IPS-18a (cell line): ENCODE data around the gene ANTXR2.

Source experiments
- H3K27ac ChIP-seq: one replicate; pipeline ENCODE4 v1.5.1; 2013; ENCODE audit warnings: low read length
- H3K27me3 ChIP-seq: one replicate; pipeline ENCODE4 v1.6.1; 2013; ENCODE audit warnings: mild to moderate bottlenecking, low read length; ENCODE audit not compliant: control insufficient read depth, insufficient read depth
- H3K36me3 ChIP-seq: one replicate; pipeline ENCODE4 v1.6.1; 2013; ENCODE audit warnings: low read depth, low read length; ENCODE audit not compliant: control insufficient read depth
- H3K4me1 ChIP-seq: one replicate; pipeline ENCODE4 v1.6.1; 2013; ENCODE audit warnings: low read depth, low read length; ENCODE audit not compliant: control insufficient read depth
- H3K4me3 ChIP-seq: one replicate; pipeline ENCODE4 v1.5.1; 2013; ENCODE audit warnings: low read length
- H3K9ac ChIP-seq: one replicate; pipeline ENCODE4 v1.6.1; 2013; ENCODE audit warnings: mild to moderate bottlenecking, low read length, moderate library complexity
- H3K9me3 ChIP-seq: one replicate; pipeline ENCODE4 v1.6.1; 2013; ENCODE audit warnings: low read depth, low read length; ENCODE audit not compliant: control insufficient read depth

Gene ANTXR2

GRCh38 chr4:80015407-80016189 lies 57.4 kb downstream of the ANTXR2 start:
- Histone ChIP-seq H3K27me3 (no peaks in the 10 kb centered on the region), H3K4me3 (no peak overlapping the region), H3K36me3 (no peaks in the 10 kb centered on the region), H3K9me3 (no peaks in the 10 kb centered on the region), H3K27ac (no peak overlapping the region), H3K4me1 (no peaks in the 10 kb centered on the region), H3K9ac (no peak overlapping the region)

GRCh38 chr4:80014531-80014930 lies 58.5 kb downstream of the ANTXR2 start:
- no peak overlapping the region for H3K9ac ChIP-seq
- no peaks in the 10 kb centered on the region for H3K4me1 ChIP-seq
- no peaks in the 10 kb centered on the region for H3K9me3 ChIP-seq
- H3K4me3 ChIP-seq = no peak overlapping the region
- no peaks in the 10 kb centered on the region for H3K36me3 ChIP-seq
- H3K27me3 ChIP-seq = no peaks in the 10 kb centered on the region
- H3K27ac ChIP-seq = no peak overlapping the region

GRCh38 chr4:80012291-80012690 lies 60.7 kb downstream of the ANTXR2 start:
- Histone ChIP-seq H3K4me3 (no peak overlapping the region), H3K9me3 (no peaks in the 10 kb centered on the region), H3K9ac (no peak overlapping the region), H3K27ac (no peak overlapping the region), H3K36me3 (no peaks in the 10 kb centered on the region), H3K4me1 (no peaks in the 10 kb centered on the region), H3K27me3 (no peaks in the 10 kb centered on the region)

GRCh38 chr4:80011636-80012236 lies 61.3 kb downstream of the ANTXR2 start:
- H3K27me3 ChIP-seq = no peaks in the 10 kb centered on the region
- no peaks in the 10 kb centered on the region for H3K4me1 ChIP-seq
- no peak overlapping the region for H3K9ac ChIP-seq
- no peak overlapping the region for H3K4me3 ChIP-seq
- no peaks in the 10 kb centered on the region for H3K36me3 ChIP-seq
- no peaks in the 10 kb centered on the region for H3K9me3 ChIP-seq
- H3K27ac ChIP-seq = no peak overlapping the region

GRCh38 chr4:80010316-80010715 lies 62.7 kb downstream of the ANTXR2 start:
- no peaks in the 10 kb centered on the region for H3K4me1 ChIP-seq
- H3K9ac ChIP-seq = no peak overlapping the region
- H3K27ac ChIP-seq = no peak overlapping the region
- H3K27me3 ChIP-seq = no peaks in the 10 kb centered on the region
- H3K4me3 ChIP-seq = no peak overlapping the region
- no peaks in the 10 kb centered on the region for H3K36me3 ChIP-seq
- H3K9me3 ChIP-seq = no peaks in the 10 kb centered on the region

GRCh38 chr4:80009806-80010205 lies 63.2 kb downstream of the ANTXR2 start:
- Histone ChIP-seq H3K9me3 (no peaks in the 10 kb centered on the region), H3K9ac (no peak overlapping the region), H3K36me3 (no peaks in the 10 kb centered on the region), H3K27ac (no peak overlapping the region), H3K4me1 (no peaks in the 10 kb centered on the region), H3K27me3 (no peaks in the 10 kb centered on the region), H3K4me3 (no peak overlapping the region)

GRCh38 chr4:80008971-80009370 lies 64.1 kb downstream of the ANTXR2 start:
- no peaks in the 10 kb centered on the region for H3K36me3 ChIP-seq
- no peaks in the 10 kb centered on the region for H3K27me3 ChIP-seq
- no peaks in the 10 kb centered on the region for H3K9me3 ChIP-seq
- H3K4me1 ChIP-seq = no peaks in the 10 kb centered on the region
- no peak overlapping the region for H3K9ac ChIP-seq
- no peak overlapping the region for H3K27ac ChIP-seq
- H3K4me3 ChIP-seq = no peak overlapping the region

- no peaks in the 10 kb centered on the region for H3K36me3 ChIP-seq
- no peak overlapping the region for H3K9ac ChIP-seq
- no peaks in the 10 kb centered on the region for H3K9me3 ChIP-seq
- no peak overlapping the region for H3K27ac ChIP-seq
- H3K4me3 ChIP-seq = no peak overlapping the region
- no peaks in the 10 kb centered on the region for H3K27me3 ChIP-seq
- no peaks in the 10 kb centered on the region for H3K4me1 ChIP-seq
Observed at GRCh38 chr4:80008351-80008750, 64.7 kb downstream of the ANTXR2 start.

- Histone ChIP-seq H3K27me3 (no peaks in the 10 kb centered on the region), H3K27ac (no peak overlapping the region), H3K9ac (no peak overlapping the region), H3K36me3 (no peaks in the 10 kb centered on the region), H3K4me3 (no peak overlapping the region), H3K9me3 (no peaks in the 10 kb centered on the region), H3K4me1 (no peaks in the 10 kb centered on the region)
Observed at GRCh38 chr4:80007745-80008149, 65.3 kb downstream of the ANTXR2 start.

- Histone ChIP-seq H3K36me3 (no peaks in the 10 kb centered on the region), H3K27me3 (no peaks in the 10 kb centered on the region), H3K27ac (no peak overlapping the region), H3K9ac (no peak overlapping the region), H3K4me1 (no peaks in the 10 kb centered on the region), H3K9me3 (no peaks in the 10 kb centered on the region), H3K4me3 (no peak overlapping the region)
Observed at GRCh38 chr4:80006935-80007744, 65.9 kb downstream of the ANTXR2 start.

- Histone ChIP-seq H3K4me3 (no peak overlapping the region), H3K27ac (no peak overlapping the region), H3K9me3 (no peaks in the 10 kb centered on the region), H3K9ac (no peak overlapping the region), H3K36me3 (no peaks in the 10 kb centered on the region), H3K27me3 (no peaks in the 10 kb centered on the region), H3K4me1 (no peaks in the 10 kb centered on the region)
Observed at GRCh38 chr4:80005863-80006262, 67.2 kb downstream of the ANTXR2 start.
